Lower lobe of right lung (tissue), 2 donors: ENCODE data around the gene CXCL3. TPM values are rescaled to one million over a fixed set of nuclear protein-coding genes. Genes with fewer than 3 reads are reported as not detected.

Experiments
- ATAC-seq, 2 donors: fragments of 200-7000 bp; cut with Tn5 transposase; one replicate each; pipeline ENCODE4 v1.9.1; 2020 to 2022; ENCODE audit warnings: mild to moderate bottlenecking in 2 of 2, moderate library complexity in 2 of 2
- DNase-seq: peaks from one replicate; pipeline ENCODE4 v3.0.0-alpha.2; 2020
- H3K27ac ChIP-seq: fragments of 200-600 bp; one replicate; pipeline ENCODE4 v1.8.0; 2022
- H3K27me3 ChIP-seq: fragments of 200-600 bp; one replicate; pipeline ENCODE4 v1.8.0; 2022; ENCODE audit warnings: low read depth
- H3K36me3 ChIP-seq: fragments of 200-600 bp; one replicate; pipeline ENCODE4 v1.8.0; 2022; ENCODE audit warnings: mild to moderate bottlenecking
- H3K4me1 ChIP-seq: fragments of 200-600 bp; one replicate; pipeline ENCODE4 v1.8.0; 2022
- H3K4me3 ChIP-seq: fragments of 200-600 bp; one replicate; pipeline ENCODE4 v1.8.0; 2022; ENCODE audit warnings: mild to moderate bottlenecking
- H3K9me3 ChIP-seq: fragments of 200-600 bp; one replicate; pipeline ENCODE4 v1.8.0; 2022
- intact Hi-C: fragments of 100-400 bp; cut with DNase I; formaldehyde crosslinking; loops from one replicate; pipeline ENCODE4 v1.11.0; 2022
- total RNA-seq: library from RNA; stranded (reverse); fragmentation: NEBNext Ultra II Directional; extraction: Animal tissue kit (Norgen Biotek cat#: 25700); gene quantifications from one replicate; pipeline ENCODE4 v1.2.1, GENCODE V29; 2021
- TF ChIP-seq, protein P1 (sequence below): fragments of 200-600 bp; IDR thresholded peaks from one replicate; pipeline ENCODE4 v1.8.0; 2022; ENCODE audit warnings: antibody characterized with exemption, mild to moderate bottlenecking
- donor health status: DM: no; HTN: yes; CAD: no; lungs with severe emphysema.

The CXCL3 gene
- total RNA-seq, 1 donor from 2014 or later = 12.1 TPM

- intact Hi-C loops = no loop called here
Observed at GRCh38 chr4:74006009-74006476, 32.4 kb downstream of the CXCL3 start.

DNA sequence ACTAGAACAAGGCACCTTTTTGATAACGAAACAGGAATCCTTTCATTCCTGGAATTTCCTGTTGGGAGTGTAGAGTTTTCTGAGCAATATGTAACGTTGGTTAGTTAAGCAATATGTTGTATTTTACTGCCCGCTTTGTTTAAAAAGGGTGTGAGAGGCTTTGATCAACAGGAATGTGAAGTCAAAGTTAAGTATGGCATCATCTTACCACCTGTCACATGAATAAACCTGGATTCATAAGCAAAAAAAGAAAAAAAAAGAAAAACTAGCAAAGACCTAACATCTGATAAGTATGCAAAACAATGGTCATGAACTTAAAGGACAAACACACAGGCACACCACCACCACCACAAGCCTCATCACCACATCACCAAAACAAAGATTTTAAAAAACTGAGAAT lies 33.0 kb downstream of the CXCL3 start:
- H3K27me3 ChIP-seq = no peaks in the 10 kb centered on the region
- ATAC-seq (peak; percentile 23 to 81), DNase-seq (no peak)
- H3K27ac ChIP-seq = no peak overlapping the region
- H3K9me3 ChIP-seq = no peaks in the 10 kb centered on the region
- no peak overlapping the region for H3K4me3 ChIP-seq
- no peaks in the 10 kb centered on the region for H3K36me3 ChIP-seq
- TF ChIP-seq, protein P1, sequence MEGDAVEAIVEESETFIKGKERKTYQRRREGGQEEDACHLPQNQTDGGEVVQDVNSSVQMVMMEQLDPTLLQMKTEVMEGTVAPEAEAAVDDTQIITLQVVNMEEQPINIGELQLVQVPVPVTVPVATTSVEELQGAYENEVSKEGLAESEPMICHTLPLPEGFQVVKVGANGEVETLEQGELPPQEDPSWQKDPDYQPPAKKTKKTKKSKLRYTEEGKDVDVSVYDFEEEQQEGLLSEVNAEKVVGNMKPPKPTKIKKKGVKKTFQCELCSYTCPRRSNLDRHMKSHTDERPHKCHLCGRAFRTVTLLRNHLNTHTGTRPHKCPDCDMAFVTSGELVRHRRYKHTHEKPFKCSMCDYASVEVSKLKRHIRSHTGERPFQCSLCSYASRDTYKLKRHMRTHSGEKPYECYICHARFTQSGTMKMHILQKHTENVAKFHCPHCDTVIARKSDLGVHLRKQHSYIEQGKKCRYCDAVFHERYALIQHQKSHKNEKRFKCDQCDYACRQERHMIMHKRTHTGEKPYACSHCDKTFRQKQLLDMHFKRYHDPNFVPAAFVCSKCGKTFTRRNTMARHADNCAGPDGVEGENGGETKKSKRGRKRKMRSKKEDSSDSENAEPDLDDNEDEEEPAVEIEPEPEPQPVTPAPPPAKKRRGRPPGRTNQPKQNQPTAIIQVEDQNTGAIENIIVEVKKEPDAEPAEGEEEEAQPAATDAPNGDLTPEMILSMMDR = no peak
- intact Hi-C loops = no loop called here
- no peaks in the 10 kb centered on the region for H3K4me1 ChIP-seq

More at GRCh38 chr4:74006009-74006476, 32.4 kb downstream of the CXCL3 start:
- H3K4me1 ChIP-seq = no peaks in the 10 kb centered on the region
- H3K9me3 ChIP-seq = no peaks in the 10 kb centered on the region
- peak in 1 of 2 donors; percentile 65 for ATAC-seq
- TF ChIP-seq, protein P1 = no peak
- no peak overlapping the region for H3K4me3 ChIP-seq
- H3K27me3 ChIP-seq = no peaks in the 10 kb centered on the region
- no peak for DNase-seq
- H3K27ac ChIP-seq = no peak overlapping the region
- H3K36me3 ChIP-seq = no peaks in the 10 kb centered on the region

DNA sequence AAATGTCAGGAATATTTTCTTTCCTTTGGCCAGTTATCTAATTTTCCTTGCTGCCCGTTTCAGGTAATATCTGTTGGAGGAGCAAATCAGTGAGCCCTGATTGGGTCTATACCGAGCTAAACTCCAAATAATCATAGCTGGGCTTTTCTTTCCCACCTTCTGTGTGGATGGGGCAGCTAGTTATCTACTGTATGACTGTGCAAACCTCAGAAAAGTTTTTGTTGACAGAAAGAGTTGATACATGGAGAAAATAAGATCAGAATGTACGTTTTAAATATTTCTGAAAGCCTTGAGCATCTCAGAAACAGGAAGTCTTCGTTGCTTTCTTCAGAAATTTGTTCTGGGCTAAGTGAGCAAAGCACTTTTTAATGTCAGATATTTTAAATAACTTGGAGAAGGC lies 33.8 kb downstream of the CXCL3 start:
- no peaks in the 10 kb centered on the region for H3K9me3 ChIP-seq
- no peak overlapping the region for H3K4me3 ChIP-seq
- no peaks in the 10 kb centered on the region for H3K27me3 ChIP-seq
- TF ChIP-seq, protein P1 = no peak
- no peaks in the 10 kb centered on the region for H3K4me1 ChIP-seq
- no peaks in the 10 kb centered on the region for H3K36me3 ChIP-seq
- no peak overlapping the region for H3K27ac ChIP-seq
- intact Hi-C loops = no loop called here
- no peak for ATAC-seq
- no peak for DNase-seq

- H3K27me3 ChIP-seq = no peaks in the 10 kb centered on the region
- no peak overlapping the region for H3K27ac ChIP-seq
- no peaks in the 10 kb centered on the region for H3K9me3 ChIP-seq
- H3K36me3 ChIP-seq = no peaks in the 10 kb centered on the region
- TF ChIP-seq, protein P1 = no peak
- DNase-seq (no peak), ATAC-seq (no peak)
- no peak overlapping the region for H3K4me3 ChIP-seq
- peaks cover 5% of the 10 kb centered on the region for H3K4me1 ChIP-seq
- intact Hi-C loops = no loop called here
Observed at GRCh38 chr4:74000301-74000700, 38.2 kb downstream of the CXCL3 start.

- Histone ChIP-seq H3K36me3 (no peaks in the 10 kb centered on the region), H3K27me3 (no peaks in the 10 kb centered on the region), H3K4me3 (peak within 1 kb of the TSS; percentile 36), H3K9me3 (no peaks in the 10 kb centered on the region), H3K4me1 (peaks cover 5% of the 10 kb centered on the region), H3K27ac (no peak within 1 kb of the TSS)
- TF ChIP-seq, protein P1 = no peak
- DNase-seq (peak; percentile 66), ATAC-seq (peak; percentile 89 to 93)
- intact Hi-C loops = no loop called here
Observed at GRCh38 chr4:73998040-73999011, 40.2 kb downstream of the CXCL3 start, which contains the start of gene CXCL5. CXCL5 (minus strand) TSS chr4:73998677; CDS start chr4:73998581, 96 bp downstream.
